BE2C (cell line): ENCODE results near the gene TERT.

ENCODE experiments used
- DNase-seq: peaks from one replicate; pipeline ENCODE4 v3.0.0-alpha.2; 2020
- H3K27me3 ChIP-seq: fragments of 250-450 bp; sonication (Bioruptor Pico); 2 replicates; pipeline ENCODE4 v1.5.1; 2020; ENCODE audit warnings: mild to moderate bottlenecking
- H3K36me3 ChIP-seq: fragments of 250-450 bp; sonication (Bioruptor Pico); 2 replicates; pipeline ENCODE4 v1.5.1; 2020; ENCODE audit warnings: mild to moderate bottlenecking
- H3K4me1 ChIP-seq: fragments of 250-450 bp; sonication (Bioruptor Pico); 2 replicates; pipeline ENCODE4 v1.5.1; 2020
- H3K4me3 ChIP-seq: 2 replicates; pipeline ENCODE4 v1.5.1; 2011; ENCODE audit warnings: low read depth, low read length
- H3K9me3 ChIP-seq: fragments of 250-450 bp; sonication (Bioruptor Pico); 2 replicates; pipeline ENCODE4 v1.5.1; 2020
- TF ChIP-seq, protein P1 (sequence below): IDR thresholded peaks from 2 replicates; pipeline ENCODE4 v1.5.1; 2012; ENCODE audit warnings: mild to moderate bottlenecking, low read depth, low read length

TERT gene

DNA sequence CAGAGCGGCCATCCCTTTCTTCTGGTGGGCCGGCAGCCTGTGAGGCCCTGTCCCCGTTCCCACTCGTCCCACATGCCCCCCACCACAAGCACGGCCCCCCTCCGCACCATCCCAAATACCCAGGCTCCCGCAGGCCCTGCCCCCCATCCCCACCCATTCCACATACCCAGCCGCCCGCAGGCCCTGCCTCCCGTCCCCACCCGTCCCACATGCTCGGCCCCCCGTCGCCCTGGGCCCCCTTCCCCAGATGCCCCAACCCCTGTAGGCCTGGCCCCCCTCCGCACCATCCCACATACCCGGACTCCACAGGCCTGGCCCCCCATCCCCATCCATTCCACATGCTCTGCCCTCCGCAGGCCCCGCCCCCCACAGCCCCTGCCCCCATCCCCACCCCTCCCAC, 82.0 kb downstream of the TERT start:
- Histone ChIP-seq H3K27me3 (no peaks in the 10 kb centered on the region), H3K4me1 (no peaks in the 10 kb centered on the region), H3K4me3 (no peak overlapping the region), H3K36me3 (no peaks in the 10 kb centered on the region), H3K9me3 (no peaks in the 10 kb centered on the region)
- DNase-seq = no peak
- TF ChIP-seq, protein P1, sequence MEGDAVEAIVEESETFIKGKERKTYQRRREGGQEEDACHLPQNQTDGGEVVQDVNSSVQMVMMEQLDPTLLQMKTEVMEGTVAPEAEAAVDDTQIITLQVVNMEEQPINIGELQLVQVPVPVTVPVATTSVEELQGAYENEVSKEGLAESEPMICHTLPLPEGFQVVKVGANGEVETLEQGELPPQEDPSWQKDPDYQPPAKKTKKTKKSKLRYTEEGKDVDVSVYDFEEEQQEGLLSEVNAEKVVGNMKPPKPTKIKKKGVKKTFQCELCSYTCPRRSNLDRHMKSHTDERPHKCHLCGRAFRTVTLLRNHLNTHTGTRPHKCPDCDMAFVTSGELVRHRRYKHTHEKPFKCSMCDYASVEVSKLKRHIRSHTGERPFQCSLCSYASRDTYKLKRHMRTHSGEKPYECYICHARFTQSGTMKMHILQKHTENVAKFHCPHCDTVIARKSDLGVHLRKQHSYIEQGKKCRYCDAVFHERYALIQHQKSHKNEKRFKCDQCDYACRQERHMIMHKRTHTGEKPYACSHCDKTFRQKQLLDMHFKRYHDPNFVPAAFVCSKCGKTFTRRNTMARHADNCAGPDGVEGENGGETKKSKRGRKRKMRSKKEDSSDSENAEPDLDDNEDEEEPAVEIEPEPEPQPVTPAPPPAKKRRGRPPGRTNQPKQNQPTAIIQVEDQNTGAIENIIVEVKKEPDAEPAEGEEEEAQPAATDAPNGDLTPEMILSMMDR = no peak

DNA sequence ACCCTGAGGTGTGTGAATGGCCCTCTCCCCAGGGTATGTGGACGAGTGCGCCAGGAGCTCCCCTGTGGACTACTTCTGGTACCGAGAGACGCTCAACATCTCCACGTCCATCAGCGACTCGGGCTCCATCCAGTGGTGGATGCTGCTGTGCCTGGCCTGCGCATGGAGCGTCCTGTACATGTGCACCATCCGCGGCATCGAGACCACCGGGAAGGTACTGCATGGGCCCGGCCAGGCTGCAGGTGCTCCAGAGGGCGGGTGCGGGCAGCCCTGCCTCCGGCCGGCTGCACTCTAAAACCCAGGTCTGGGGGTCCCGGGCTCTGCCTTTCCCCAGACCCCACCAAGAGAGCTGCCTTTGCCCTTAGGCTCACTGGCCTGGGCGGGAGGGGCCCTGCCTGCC, 82.6 kb downstream of the TERT start:
- Histone ChIP-seq H3K9me3 (no peaks in the 10 kb centered on the region), H3K27me3 (no peaks in the 10 kb centered on the region), H3K36me3 (no peaks in the 10 kb centered on the region), H3K4me3 (no peak overlapping the region), H3K4me1 (no peaks in the 10 kb centered on the region)
- DNase-seq = no peak
- TF ChIP-seq, protein P1 = no peak

DNA sequence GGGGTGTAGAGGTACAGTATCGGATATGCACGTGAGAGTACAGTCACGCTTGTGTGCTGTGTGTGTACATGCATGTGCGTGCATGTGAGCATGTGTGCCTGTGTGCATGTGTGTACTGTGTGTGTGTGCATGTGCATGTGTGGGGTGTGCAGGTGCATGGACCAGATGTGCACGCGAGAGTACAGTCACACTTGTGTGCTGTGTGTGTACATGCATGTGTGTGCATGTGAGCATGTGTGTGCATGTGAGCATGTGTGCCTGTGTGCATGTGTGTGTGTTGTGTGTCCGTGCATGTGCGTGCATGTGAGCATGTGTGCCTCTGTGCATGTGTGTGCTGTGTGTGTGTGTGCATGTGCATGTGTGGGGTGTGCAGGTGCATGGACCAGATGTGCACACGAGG, 83.2 kb downstream of the TERT start:
- TF ChIP-seq, protein P1 = no peak
- no peaks in the 10 kb centered on the region for H3K36me3 ChIP-seq
- no peaks in the 10 kb centered on the region for H3K9me3 ChIP-seq
- H3K4me1 ChIP-seq = no peaks in the 10 kb centered on the region
- no peaks in the 10 kb centered on the region for H3K27me3 ChIP-seq
- no peak overlapping the region for H3K4me3 ChIP-seq
- no peak for DNase-seq

DNA sequence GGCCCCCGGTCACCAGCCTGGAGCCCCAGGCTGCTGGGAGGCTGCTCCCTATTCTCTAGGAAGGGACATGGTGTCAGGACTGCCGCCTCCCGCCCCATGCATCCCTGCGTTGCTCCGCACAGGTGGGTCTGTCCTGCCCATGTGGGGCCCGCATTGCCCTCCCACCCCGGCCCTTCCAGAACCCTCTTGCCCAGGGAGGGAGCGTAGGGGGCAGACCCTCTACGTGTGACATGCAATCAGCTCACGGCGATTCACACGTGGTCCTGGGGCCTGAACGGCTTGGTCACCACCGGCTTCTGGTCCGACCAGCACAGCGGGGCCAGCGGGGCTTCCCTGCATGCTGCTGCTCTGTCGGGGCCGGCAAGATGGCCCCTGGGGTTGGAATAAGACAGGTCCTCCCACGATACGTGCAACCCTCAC, 84.0 kb downstream of the TERT start:
- TF ChIP-seq, protein P1 = no peak
- H3K4me3 ChIP-seq = no peak overlapping the region
- no peaks in the 10 kb centered on the region for H3K36me3 ChIP-seq
- DNase-seq = no peak
- H3K9me3 ChIP-seq = no peaks in the 10 kb centered on the region
- no peaks in the 10 kb centered on the region for H3K27me3 ChIP-seq
- no peaks in the 10 kb centered on the region for H3K4me1 ChIP-seq

DNA sequence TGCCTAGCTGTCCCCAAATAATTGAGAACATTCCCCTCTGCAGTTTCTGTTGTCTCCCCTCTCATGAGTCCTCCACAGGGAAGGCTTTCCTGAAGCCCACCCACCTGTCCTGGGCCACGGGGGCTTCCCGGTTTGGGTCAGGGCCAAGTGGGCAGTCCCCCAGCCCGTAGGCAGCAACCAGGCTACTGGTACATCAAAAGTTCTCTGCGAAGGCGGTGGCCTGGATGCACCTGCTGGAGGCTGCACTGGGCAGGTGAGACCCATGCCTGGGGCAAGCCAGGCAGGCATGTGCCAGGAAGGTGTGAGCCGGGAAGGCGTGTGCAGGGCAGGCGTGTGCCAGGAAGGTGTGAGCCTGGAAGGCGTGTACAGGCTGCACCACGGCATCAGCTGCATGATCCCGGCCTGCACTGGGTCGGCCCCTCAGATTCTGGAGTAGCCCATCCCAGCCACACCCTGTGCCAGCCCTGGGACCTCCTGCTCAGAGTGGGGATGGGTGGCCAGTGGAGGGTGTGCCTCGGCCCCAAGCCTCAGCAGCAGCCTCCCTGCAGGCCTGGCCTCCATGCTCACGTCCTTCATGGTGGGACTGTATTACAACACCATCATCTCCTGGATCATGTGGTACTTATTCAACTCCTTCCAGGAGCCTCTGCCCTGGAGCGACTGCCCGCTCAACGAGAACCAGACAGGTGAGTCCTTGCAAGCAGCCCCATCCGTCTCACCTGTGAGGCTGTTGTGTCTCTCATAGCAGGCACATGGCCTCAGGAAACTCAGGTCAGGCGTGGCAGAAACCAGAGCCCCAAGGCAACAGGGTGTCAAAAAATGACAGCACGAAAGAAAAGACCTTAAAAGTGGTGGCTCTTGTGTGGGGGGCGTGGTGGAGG, 84.7 kb downstream of the TERT start:
- no peak for DNase-seq
- Histone ChIP-seq H3K27me3 (no peaks in the 10 kb centered on the region), H3K4me1 (no peaks in the 10 kb centered on the region), H3K4me3 (no peak overlapping the region), H3K9me3 (no peaks in the 10 kb centered on the region), H3K36me3 (no peaks in the 10 kb centered on the region)
- TF ChIP-seq, protein P1 = no peak

DNA sequence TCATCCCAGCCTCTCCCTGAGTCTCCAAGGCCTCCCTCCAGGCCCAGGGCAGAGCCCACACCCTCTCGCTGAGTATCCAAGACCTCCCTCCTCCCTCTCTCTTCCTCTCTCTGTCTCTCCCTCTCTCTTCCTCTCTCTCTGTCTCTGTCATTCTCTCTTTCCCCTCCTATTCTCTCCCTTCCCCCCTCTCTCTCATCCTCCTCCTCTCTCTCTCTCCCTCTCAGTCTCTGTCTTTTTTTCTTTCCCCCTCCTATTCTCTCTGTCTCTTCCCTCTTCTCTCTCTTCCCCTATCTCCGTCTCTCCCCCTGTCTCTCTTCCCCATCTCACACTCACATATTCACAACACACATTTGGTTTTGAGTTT, 85.4 kb downstream of the TERT start:
- Histone ChIP-seq H3K27me3 (no peaks in the 10 kb centered on the region), H3K36me3 (no peaks in the 10 kb centered on the region), H3K9me3 (no peaks in the 10 kb centered on the region), H3K4me1 (peaks cover under 1% of the 10 kb centered on the region; the same call in 1 of the 2 replicates), H3K4me3 (no peak overlapping the region)
- TF ChIP-seq, protein P1 = no peak
- DNase-seq = no peak
